GM21526 (cell line): ENCODE data around the gene LAPTM4A.

ENCODE experiments used
- ATAC-seq: cut with Tn5 transposase; IDR thresholded peaks from one replicate; pipeline ENCODE4 v1.9.1; 2021; ENCODE audit warnings: moderate library complexity; ENCODE audit not compliant: unreplicated experiment, low FRiP score

LAPTM4A gene

GRCh38 chr2:19989667-19990415, 61.6 kb downstream of the LAPTM4A start, which contains the start of gene WDR35:
Gene WDR35 (minus strand): TSS chr2:19990105. CDS start chr2:19990015, 90 bp downstream.
- peak; percentile 94 for ATAC-seq

- no peak for ATAC-seq
Measured at GRCh38 chr2:19989342-19989666, 62.1 kb downstream of the LAPTM4A start.

GRCh38 chr2:19988600-19988999, 62.8 kb downstream of the LAPTM4A start:
- no peak for ATAC-seq

GRCh38 chr2:19987936-19988335, 63.5 kb downstream of the LAPTM4A start:
- ATAC-seq = peak; percentile 75
